Frontal cortex (tissue), 4 donors: ENCODE results near the gene VCY1B. TPM values are rescaled to one million over a fixed set of nuclear protein-coding genes. Genes with fewer than 3 reads are reported as not detected.
"Not testable (repeated sequence)": the region's sequence is repeated elsewhere in the genome, so short reads cannot be mapped to it uniquely, and the experiment has no call there.

Experiments
- DNase-seq, 2 donors: peaks; one replicate each; pipeline ENCODE4 v3.0.0; 2012; ENCODE audit warnings: low spot score in 2 of 2
- FAIRE-seq: peaks from 2 replicates; lab custom pipeline; 2012; peaks lifted over from hg19 to GRCh38; lab: Jason Lieb, UNC
- total RNA-seq: library from RNA; depleted of rRNA; stranded (reverse); fragments of >200 nt; gene quantifications from one replicate; pipeline ENCODE4 v1.2.3, GENCODE V29; 2014
- donor health status: control.
- donor health status: control.
- donor health status: control.

The VCY1B gene
- not detected for total RNA-seq

- not testable (repeated sequence) for DNase-seq, FAIRE-seq
Observed at GRCh38 chrY:14055927-14056326, at the start of gene VCY1B. TSS of gene VCY1B (plus strand) at chrY:14056227. CDS start at chrY:14056290, 63 bp downstream.

- DNase-seq, FAIRE-seq: not testable (repeated sequence)
Observed at GRCh38 chrY:14011916-14012315, 44.1 kb upstream of the VCY1B start.

- not testable (repeated sequence) for FAIRE-seq, DNase-seq
Observed at GRCh38 chrY:14030395-14030794, 25.6 kb upstream of the VCY1B start.

GRCh38 chrY:14085877-14086276, 29.9 kb downstream of the VCY1B start:
- DNase-seq (no peak), FAIRE-seq (no peak)

Other genes starting within 250 kb of the VCY1B start
- gene VCY, start 69.8 kb upstream of the VCY1B start, total RNA-seq: not detected